ENCODE data around the gene EFHD1. TPM values are rescaled to one million over a fixed set of nuclear protein-coding genes. Genes with fewer than 3 reads are reported as not detected.
A peak's percentile ranks its signal among the peaks of the same experiment; 100 is the strongest.

Gene EFHD1
- total and polyA plus RNA-seq, 2 of the 13 experiments (the other 11 are each of a cell fraction or from before 2014, with no cell fraction given), result 0.09 TPM; not detected in 1

- TF ChIP-seq MLXIP (CRISPR knock-in tag; IDR thresholded peaks at IDR 0.05; ENCODE audit: borderline replicate concordance) (peak; percentile 88; the same call in 1 of the 2 replicates), KLF12 (CRISPR knock-in tag; IDR thresholded peaks at IDR 0.05; ENCODE audit: borderline replicate concordance) (0 out of 2 replicates have a peak, but pooled peaks have one; percentile 34), HIC2 (CRISPR knock-in tag; IDR thresholded peaks at IDR 0.05; ENCODE audit: low read depth) (no peak; the same call in 1 of the 2 replicates), TMF1 (CRISPR knock-in tag; IDR thresholded peaks at IDR 0.05; ENCODE audit: low read depth) (peak; percentile 97), IRF9 (CRISPR knock-in tag; IDR thresholded peaks at IDR 0.05; ENCODE audit: borderline replicate concordance) (peak; percentile 85; the same call in 1 of the 2 replicates), EEA1 (CRISPR knock-in tag; IDR thresholded peaks at IDR 0.05; ENCODE audit: borderline replicate concordance) (peak; percentile 96), ZNF572 (CRISPR knock-in tag; IDR thresholded peaks at IDR 0.05) (no peak), RBFOX2 (IDR thresholded peaks at IDR 0.05; ENCODE audit: low read depth, low read length) (no peak), PHF8 (CRISPR knock-in tag; IDR thresholded peaks at IDR 0.05) (peak; percentile 42), TEAD2 (CRISPR knock-in tag; IDR thresholded peaks at IDR 0.05) (peak; percentile 95), NFE2L1 (CRISPR knock-in tag; IDR thresholded peaks at IDR 0.05; ENCODE audit: borderline replicate concordance) (peak; percentile 53), LRRFIP1 (CRISPR knock-in tag; conservative IDR thresholded peaks at IDR 0.05) (no peak), JDP2 (CRISPR knock-in tag; IDR thresholded peaks at IDR 0.05; ENCODE audit: borderline replicate concordance) (peak; percentile 65; the same call in 1 of the 2 replicates), ZNF879 (CRISPR knock-in tag; IDR thresholded peaks at IDR 0.05) (peak; percentile 82), ZGPAT (CRISPR knock-in tag; IDR thresholded peaks at IDR 0.05) (peak; percentile 58; the same call in 1 of the 2 replicates), ZFY (CRISPR knock-in tag; IDR thresholded peaks at IDR 0.05) (peak; percentile 68), ETV5 (CRISPR knock-in tag; IDR thresholded peaks at IDR 0.05; ENCODE audit: borderline replicate concordance) (peak; percentile 53; the same call in 1 of the 2 replicates), RAD51 (IDR thresholded peaks at IDR 0.05; ENCODE audit: borderline replicate concordance) (no peak)
Measured at GRCh38 chr2:232633413-232634205, at the start of gene EFHD1 (continued).

Measured in HepG2 (cell line).